ENCODE results near the gene AP5B1. TPM values are rescaled to one million over a fixed set of nuclear protein-coding genes. Genes with fewer than 3 reads are reported as not detected.

AP5B1 gene
- total RNA-seq, 4 donors from 2014 or later = 15.4 to 32.8 (median 30.9) TPM

DNA sequence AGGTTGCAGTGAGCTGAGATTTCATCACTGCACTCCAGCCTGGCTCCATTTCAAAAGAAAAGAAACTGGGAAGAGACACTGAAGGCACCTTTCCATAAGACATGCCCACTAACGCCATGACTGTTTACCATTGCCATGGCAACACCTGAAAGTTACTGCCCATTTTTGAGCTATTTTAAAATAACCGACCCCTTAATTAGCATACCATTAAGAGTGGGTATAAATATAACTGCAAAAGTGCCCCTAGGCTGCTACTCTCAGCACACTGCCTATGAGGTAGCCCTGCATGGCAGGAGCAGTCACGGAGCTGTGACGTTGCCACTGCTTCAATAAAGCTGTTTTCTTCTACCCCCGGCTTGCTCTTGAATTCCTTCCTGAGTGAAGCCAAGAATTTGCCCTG, 50.3 kb downstream of the AP5B1 start:
- ATAC-seq (ENCODE audit: low FRiP score) (no peak), DNase-seq (ENCODE audit: low spot score) (no peak)
- TF ChIP-seq, protein P1, sequence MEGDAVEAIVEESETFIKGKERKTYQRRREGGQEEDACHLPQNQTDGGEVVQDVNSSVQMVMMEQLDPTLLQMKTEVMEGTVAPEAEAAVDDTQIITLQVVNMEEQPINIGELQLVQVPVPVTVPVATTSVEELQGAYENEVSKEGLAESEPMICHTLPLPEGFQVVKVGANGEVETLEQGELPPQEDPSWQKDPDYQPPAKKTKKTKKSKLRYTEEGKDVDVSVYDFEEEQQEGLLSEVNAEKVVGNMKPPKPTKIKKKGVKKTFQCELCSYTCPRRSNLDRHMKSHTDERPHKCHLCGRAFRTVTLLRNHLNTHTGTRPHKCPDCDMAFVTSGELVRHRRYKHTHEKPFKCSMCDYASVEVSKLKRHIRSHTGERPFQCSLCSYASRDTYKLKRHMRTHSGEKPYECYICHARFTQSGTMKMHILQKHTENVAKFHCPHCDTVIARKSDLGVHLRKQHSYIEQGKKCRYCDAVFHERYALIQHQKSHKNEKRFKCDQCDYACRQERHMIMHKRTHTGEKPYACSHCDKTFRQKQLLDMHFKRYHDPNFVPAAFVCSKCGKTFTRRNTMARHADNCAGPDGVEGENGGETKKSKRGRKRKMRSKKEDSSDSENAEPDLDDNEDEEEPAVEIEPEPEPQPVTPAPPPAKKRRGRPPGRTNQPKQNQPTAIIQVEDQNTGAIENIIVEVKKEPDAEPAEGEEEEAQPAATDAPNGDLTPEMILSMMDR (IDR thresholded peaks at IDR 0.05) = no peak

DNA sequence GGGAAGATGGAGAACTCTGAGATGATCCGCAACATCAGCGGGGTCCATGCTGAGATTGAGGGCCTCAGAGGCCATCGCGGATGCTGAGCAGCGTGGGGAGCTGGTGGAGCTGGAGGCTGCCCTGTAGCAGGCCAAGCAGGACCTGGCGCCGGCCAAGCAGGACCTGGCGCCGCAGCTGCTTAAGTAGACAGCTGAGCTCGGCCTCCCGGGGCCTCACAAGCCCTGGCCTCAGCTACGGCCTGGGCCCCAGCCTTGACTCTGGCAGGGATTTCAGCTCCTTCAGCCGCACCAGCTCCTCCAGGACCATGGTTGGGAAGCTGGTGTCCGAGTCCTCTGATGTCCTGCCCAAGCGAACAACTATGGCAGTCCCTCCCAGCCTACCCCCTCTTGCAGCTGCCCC, 52.9 kb downstream of the AP5B1 start:
- DNase-seq (ENCODE audit: low spot score) (no peak), ATAC-seq (ENCODE audit: low FRiP score) (no peak)
- TF ChIP-seq, protein P1 (IDR thresholded peaks at IDR 0.05) = no peak

DNA sequence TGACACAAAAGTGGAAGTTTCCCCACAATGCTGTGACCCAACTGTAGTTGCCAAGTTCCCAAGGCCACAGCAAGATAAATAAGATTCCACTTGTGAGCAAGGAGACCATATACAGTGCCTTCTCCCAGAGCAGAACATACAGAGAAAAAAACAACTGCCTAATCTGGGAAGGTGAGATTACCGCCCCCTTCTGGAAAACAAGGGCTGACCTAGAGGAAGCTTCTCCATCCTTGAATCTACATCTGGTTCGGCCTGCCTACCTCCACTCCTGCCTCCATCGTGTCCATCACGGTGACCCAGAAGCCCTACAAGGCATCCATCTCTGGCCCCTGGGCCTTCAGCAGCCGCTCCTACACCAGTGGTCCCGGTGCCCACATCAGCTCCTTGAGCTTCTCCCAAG, 54.1 kb downstream of the AP5B1 start:
- no peak for ATAC-seq (ENCODE audit: low FRiP score)
- TF ChIP-seq, protein P1 (IDR thresholded peaks at IDR 0.05) = no peak
- no peak for DNase-seq (ENCODE audit: low spot score)

Other genes starting within 250 kb of the AP5B1 start
- gene LTBP3, start 222.6 kb downstream of the AP5B1 start, total RNA-seq = 10 to 100 TPM; 67.3 to 84.8 (median 76.5) TPM
- 10 to 100 TPM; 41.1 to 56.1 (median 50.1) TPM for gene ZNRD2, start 210.5 kb downstream of the AP5B1 start, total RNA-seq
- gene FAM89B, start 208.4 kb downstream of the AP5B1 start, total RNA-seq = 10 to 100 TPM; 29.1 to 37.4 (median 33.1) TPM
- gene EHBP1L1, start 204.9 kb downstream of the AP5B1 start, total RNA-seq = 100 to 1,000 TPM in 1 of 4 donors, 10 to 100 TPM in 3; 21.2 to 125 (median 65.6) TPM
- gene KCNK7, start 185.2 kb downstream of the AP5B1 start, total RNA-seq = 1 to 10 TPM in 3 of 4 donors, not detected in 1; 1.1 to 1.7 (median 1.5) TPM
- 10 to 100 TPM; 29.6 to 69.5 (median 44.8) TPM for gene MAP3K11, start 166.8 kb downstream of the AP5B1 start, total RNA-seq
- 10 to 100 TPM; 15.8 to 25.1 (median 20.7) TPM for gene PCNX3, start 165.2 kb downstream of the AP5B1 start, total RNA-seq
- 10 to 100 TPM; 19.3 to 60.5 (median 33.3) TPM for gene SIPA1, start 142.9 kb downstream of the AP5B1 start, total RNA-seq
- 10 to 100 TPM; 37.8 to 72.7 (median 46.8) TPM for gene RELA, start 118.1 kb downstream of the AP5B1 start, total RNA-seq
- 10 to 100 TPM; 39.8 to 48.2 (median 44.7) TPM for gene KAT5, start 68.7 kb downstream of the AP5B1 start, total RNA-seq
- gene RNASEH2C, start 60.2 kb downstream of the AP5B1 start, total RNA-seq = 100 to 1,000 TPM in 3 of 4 donors, 10 to 100 TPM in 1; 89.7 to 192 (median 125) TPM
- not detected for gene OVOL1, start 6.1 kb upstream of the AP5B1 start, total RNA-seq
- 1 to 10 TPM in 2 of 4 donors, under 1 TPM in 2; 0.79 to 1.6 (median 1.1) TPM for gene SNX32, start 53.0 kb upstream of the AP5B1 start, total RNA-seq
- gene CFL1, start 77.2 kb upstream of the AP5B1 start, total RNA-seq = 100 to 1,000 TPM; 485 to 798 (median 586) TPM
- gene MUS81, start 79.5 kb upstream of the AP5B1 start, total RNA-seq = 10 to 100 TPM; 25.9 to 60.8 (median 28.8) TPM
- gene EFEMP2, start 91.8 kb upstream of the AP5B1 start, total RNA-seq = 10 to 100 TPM; 39.4 to 81.8 (median 66.1) TPM
- gene CTSW, start 98.9 kb upstream of the AP5B1 start, total RNA-seq = 1 to 10 TPM; 1.6 to 3.9 (median 2.8) TPM
- gene FIBP, start 107.5 kb upstream of the AP5B1 start, total RNA-seq = 10 to 100 TPM; 48.8 to 66.4 (median 54.6) TPM
- gene CCDC85B, start 109.7 kb upstream of the AP5B1 start, total RNA-seq = 10 to 100 TPM; 40.2 to 85.9 (median 59.4) TPM
- 100 to 1,000 TPM in 2 of 4 donors, 10 to 100 TPM in 1, 1 to 10 TPM in 1; 2.8 to 223 (median 57.0) TPM for gene FOSL1, start 119.4 kb upstream of the AP5B1 start, total RNA-seq
- 10 to 100 TPM; 14.0 to 18.8 (median 17.5) TPM for gene C11orf68, start 138.1 kb upstream of the AP5B1 start, total RNA-seq
- 10 to 100 TPM; 53.0 to 88.6 (median 72.5) TPM for gene DRAP1, start 138.4 kb upstream of the AP5B1 start, total RNA-seq
- gene TSGA10IP, start 164.5 kb upstream of the AP5B1 start, total RNA-seq = under 1 TPM in 1 of 4 donors, not detected in 3; 0.24 TPM
- gene SART1, start 180.8 kb upstream of the AP5B1 start, total RNA-seq = 10 to 100 TPM; 22.5 to 62.4 (median 47.1) TPM
- 10 to 100 TPM; 24.6 to 58.2 (median 28.8) TPM for gene EIF1AD, start 221.2 kb upstream of the AP5B1 start, total RNA-seq
- gene BANF1, start 221.5 kb upstream of the AP5B1 start, total RNA-seq = 10 to 100 TPM; 24.6 to 40.8 (median 33.0) TPM
- 1 to 10 TPM in 2 of 4 donors, not detected in 2; 1.6 to 6.2 TPM for gene CST6, start 231.0 kb upstream of the AP5B1 start, total RNA-seq
- gene CATSPER1, start 245.5 kb upstream of the AP5B1 start, total RNA-seq = under 1 TPM in 2 of 4 donors, not detected in 2; 0.24 to 0.69 TPM

Data from omental fat pad (tissue), 4 donors.